ENCODE measurements around the gene PPP3CA. TPM values are rescaled to one million over a fixed set of nuclear protein-coding genes. Genes with fewer than 3 reads are reported as not detected.
"Not testable (repeated sequence)": the region's sequence is repeated elsewhere in the genome, so short reads cannot be mapped to it uniquely, and the experiment has no call there.

Gene PPP3CA
- polyA plus RNA-seq, 4 donors = 33.0 to 49.7 (median 45.2) TPM

DNA sequence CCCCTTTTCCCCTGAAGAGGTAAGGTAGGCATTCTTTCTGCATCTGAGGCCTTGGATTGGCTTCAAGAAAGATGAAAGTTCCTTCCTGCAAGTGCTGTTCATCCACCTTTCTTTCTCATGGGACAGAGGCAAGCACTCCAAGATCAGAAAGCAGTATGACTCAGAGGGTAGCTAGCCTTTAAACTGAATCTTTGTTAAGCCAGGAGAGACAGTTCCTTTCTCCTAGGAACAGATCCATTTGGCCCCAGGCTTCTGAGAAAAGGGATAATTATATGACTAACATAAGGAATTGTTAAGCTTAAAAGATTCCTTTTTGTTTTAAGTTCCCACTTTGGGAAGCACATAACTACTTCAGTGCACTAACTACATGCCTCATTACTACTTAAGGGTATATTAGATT, 192.0 kb downstream of the PPP3CA start:
- DNase-seq (ENCODE audit: low read depth in 4 of 4, low spot score in 3 of 4) = no peak

DNA sequence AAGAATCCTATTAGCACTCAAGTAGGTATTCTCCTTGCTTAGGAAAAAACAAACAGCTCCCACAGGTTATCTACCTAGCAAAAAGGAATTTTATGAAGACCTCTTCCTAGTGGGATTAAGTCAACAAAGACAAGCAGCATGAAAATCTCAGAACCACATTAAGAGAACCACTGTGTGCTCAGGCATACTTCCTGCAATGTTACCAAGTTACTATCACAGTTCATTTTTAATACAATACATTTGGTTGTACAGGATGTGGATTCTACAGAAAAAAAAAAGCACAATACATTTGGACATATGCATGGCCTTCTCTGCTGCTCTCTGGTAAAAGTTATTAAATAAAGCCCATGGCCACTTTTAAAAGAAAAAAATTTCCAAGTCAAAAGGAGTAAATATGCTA, 193.7 kb downstream of the PPP3CA start:
- DNase-seq (ENCODE audit: low read depth in 4 of 4, low spot score in 3 of 4) = no peak

DNA sequence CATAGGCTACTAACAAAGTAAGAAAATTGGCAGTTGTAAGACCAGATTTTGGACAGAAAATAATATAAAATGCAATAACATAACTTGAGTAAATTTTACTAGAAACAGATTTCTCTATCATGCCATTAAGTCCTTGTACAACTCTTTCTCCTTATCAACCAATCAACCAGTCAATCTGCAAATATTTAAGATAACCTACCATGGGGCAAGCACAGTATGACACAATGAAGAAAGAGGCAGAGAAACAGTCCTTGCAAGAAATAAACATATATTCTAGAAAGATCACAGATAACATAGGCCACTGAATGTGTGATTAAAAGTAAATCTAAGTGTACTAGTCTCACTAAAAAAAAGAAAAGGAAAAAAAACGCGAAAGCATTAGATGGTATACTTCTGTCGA, 194.8 kb downstream of the PPP3CA start:
- no peak for DNase-seq (ENCODE audit: low read depth in 4 of 4, low spot score in 3 of 4)

DNA sequence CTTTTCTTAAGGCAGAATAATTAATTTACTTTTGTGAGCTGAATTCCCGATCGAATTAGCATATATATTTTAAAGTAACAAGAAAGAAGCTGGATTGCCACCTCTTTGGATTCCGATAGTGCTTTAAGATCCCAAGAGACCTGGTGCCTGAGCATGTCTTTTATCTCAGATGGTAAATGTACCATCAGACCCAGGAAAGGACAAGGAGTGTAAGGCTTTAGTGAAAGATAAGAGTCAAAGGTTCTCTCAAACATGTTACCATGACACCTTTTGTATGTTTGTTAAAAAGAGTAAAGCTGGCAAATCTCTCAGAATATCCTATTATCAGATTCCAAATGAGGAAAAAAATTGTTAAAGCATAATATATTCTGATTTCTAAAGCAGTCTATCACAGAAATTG, 198.8 kb downstream of the PPP3CA start:
- no peak for DNase-seq (ENCODE audit: low read depth in 4 of 4, low spot score in 3 of 4)

DNA sequence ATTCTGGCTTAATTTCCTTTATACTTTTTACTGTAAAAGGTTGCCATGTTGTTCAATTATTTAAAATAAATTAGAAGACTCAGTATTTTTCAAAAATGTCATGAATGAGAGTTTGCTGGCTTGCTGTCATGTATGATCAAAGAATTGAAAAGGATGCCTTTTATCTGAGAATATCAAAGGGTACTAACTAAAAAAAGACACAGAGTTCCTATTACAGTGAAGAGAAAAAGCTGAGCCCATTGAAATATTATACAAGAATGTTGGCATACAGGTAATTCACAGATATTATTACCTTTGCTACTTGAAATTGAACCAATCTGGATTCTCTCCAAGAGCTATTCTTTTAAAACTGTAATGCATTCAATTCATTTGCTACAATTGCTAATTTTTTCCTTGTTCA, 200.0 kb downstream of the PPP3CA start:
- no peak for DNase-seq (ENCODE audit: low read depth in 4 of 4, low spot score in 3 of 4)

DNA sequence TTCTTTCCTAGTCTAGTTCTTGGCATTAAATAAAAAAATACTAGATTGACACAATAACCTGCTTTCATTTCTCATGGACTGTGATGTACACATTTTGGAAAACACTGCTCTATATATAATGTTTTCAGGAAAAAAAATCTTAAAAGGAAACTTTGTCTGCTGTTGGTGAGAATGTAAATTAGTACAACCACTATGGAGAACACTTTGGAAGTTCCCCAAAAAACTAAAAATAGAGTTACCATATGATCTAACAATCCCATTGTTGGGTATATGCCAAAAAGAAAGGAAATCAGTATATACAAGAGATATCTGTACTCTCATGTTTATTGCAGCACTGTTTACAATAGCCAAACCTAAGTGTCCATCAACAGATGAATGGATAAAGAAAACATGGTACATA, 202.3 kb downstream of the PPP3CA start:
- no peak for DNase-seq (ENCODE audit: low read depth in 4 of 4, low spot score in 3 of 4)

DNA sequence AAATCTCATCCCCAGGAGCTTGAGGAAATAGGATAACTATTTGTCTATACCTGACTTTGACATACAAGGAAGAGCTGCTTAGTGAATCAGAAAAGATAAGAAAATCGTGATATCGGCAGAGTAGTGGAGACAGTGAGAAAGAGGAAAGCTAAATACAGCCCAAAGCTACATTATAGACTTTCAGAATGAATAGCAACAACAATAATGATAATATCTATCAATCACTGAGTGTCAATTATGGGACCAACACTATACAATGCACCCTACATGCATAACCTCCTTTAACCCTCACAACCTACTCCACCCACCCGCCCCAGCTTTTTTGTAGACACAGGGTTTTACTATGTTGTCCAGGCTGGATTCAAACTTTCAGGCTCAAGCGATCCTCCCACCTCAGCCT, 205.1 kb downstream of the PPP3CA start:
- DNase-seq (ENCODE audit: low read depth in 4 of 4, low spot score in 3 of 4) = no peak

DNA sequence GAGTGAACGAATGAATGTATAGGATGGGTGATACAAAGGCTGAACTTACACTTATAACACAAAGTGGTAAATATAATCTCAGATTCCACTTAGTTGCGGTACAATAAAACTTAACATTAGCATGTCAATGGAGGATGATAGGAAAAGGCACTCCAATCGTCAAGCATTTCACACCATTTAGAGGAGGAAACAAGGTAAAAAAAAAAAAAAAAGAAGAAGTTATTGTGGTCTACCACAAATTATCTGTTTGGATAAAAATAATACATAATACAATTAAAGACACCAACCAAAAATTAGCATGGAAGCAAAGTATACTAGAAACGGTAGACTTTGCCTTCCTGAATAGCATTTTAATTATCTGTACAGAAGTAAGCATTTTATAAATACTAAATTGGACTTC, 205.5 kb downstream of the PPP3CA start:
- no peak for DNase-seq (ENCODE audit: low read depth in 4 of 4, low spot score in 3 of 4)

DNA sequence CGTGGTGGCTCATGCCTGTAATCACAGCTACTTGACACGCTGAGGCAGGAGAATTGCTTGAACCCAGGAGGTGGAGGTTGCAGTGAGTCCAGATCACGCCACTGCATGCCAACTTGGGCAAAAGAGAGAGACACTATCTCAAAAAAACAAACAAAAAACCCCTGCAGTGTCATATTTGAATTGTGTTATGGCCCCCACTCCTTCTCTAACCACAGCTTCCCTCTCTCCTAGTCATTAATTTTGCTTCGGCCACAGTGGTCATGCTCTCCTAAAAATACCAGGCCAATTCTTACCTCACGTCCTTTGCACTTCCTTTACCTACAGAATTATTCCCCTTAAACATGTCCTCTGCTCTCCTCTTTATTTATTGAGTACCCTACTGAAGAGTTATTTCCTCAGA, 206.1 kb downstream of the PPP3CA start:
- DNase-seq (ENCODE audit: low read depth in 4 of 4, low spot score in 3 of 4) = no peak

DNA sequence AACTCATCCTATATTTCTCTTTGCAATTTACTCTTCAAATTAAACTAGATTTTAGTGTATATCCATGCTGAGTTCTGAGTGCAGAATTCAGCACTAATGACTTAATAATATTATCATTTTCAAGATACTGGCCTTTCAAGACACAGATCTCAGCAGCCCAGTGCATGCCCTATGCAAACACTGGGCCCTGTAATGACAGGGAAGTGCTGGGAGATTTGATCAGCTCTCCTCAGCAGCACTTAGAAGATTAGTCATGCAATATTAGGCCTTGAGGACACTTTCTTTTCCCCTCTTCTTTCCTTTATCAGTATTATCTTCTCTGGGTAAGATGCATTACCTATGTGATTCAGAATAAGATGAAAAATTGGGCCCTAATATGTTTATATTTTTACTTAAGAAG, 207.1 kb downstream of the PPP3CA start:
- DNase-seq (ENCODE audit: low read depth in 4 of 4, low spot score in 3 of 4) = no peak

DNA sequence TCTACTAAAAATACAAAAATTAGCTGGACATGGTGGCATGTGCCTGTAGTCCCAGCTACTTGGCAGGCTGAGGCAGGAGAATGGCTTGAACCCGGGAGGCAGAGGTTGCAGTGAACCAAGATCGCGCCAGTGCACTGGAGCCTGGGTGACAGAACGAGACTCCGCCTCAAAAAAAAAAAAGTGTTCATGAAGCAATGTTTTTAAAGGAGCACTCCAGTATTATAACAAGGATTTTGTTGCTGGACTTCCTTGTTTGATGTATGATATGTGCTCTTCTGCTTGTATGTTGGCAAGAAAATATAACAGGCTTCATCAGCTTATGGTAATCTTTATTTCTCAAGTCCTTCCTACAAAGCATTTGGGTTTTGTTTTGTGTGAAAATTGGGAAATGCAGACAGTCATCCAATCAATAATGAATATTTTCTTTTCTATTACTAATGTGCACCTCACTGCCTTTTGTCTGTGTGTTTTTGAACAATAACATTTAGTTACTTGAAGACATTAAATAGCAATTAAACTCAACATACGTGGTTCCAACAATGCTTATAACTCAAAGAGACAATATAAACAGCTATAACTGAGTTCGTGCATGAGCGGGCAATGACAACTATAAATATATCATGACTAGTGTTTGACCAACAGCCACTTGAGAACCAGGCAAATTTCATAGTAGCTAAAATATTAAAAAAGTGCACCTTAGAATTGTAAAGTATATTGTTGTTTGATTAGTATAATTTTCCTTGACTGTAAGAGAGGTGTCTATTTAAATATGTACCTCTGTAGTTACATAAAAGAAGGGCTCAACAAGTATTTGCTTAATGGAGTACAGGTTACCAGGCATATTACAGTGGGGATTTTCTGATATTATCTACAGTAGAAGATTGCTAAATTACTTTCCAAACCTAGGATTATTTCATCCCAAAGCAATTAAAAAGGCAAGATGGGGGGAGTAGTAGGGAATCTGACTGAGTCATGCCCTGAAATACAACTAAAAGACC, 210.7 kb downstream of the PPP3CA start:
- no peak for DNase-seq (ENCODE audit: low read depth in 4 of 4, low spot score in 3 of 4)

DNA sequence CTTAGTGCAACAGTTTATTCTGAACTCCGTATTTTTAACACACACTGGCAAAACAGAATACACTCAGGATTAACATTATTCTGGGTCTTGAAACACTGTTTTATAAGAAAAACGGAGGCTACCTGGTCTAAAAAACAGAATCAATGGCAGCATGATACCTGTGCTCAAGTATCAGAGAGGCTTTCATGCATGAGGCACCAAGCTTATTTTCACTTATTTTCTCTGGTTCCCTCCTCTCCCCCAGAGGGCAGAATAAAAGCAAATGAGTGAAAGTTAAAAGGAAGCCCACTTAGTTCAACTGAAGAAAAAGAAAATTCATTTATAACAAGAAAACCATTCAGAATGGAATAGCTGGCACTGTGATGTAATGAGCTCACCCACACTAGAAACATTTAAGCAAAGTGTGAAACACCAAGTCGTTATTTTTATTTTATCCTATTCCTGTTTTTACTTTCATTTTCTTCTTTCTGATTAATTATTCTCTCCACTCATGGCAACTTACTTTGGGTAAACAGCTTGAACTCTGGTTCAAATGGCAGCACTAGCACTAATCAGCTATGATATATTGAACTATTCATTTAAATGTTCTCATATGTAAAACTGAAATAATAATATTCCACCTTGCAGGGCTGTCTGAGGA, 211.8 kb downstream of the PPP3CA start:
- no peak for DNase-seq (ENCODE audit: low read depth in 4 of 4, low spot score in 3 of 4)

DNA sequence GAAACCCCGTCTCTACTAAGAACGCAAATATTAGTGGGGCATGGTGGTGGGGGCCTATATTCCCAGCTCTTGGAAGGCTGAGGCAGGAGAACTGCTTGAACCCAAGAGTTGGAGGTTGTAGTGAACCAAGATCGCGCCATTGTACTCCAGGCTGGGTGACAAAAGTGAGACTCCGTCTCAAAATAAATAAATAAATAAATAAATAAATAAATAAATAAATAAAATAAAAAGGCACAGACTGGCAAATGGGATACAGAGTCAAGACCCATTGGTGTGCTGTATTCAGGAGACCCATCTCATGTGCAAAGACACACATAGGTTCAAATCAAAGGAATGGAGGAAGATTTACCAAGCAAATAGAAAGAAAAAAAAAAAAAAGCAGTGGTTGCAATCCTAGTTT, 216.3 kb downstream of the PPP3CA start:
- not testable (repeated sequence) for DNase-seq (ENCODE audit: low read depth in 4 of 4, low spot score in 3 of 4)

DNA sequence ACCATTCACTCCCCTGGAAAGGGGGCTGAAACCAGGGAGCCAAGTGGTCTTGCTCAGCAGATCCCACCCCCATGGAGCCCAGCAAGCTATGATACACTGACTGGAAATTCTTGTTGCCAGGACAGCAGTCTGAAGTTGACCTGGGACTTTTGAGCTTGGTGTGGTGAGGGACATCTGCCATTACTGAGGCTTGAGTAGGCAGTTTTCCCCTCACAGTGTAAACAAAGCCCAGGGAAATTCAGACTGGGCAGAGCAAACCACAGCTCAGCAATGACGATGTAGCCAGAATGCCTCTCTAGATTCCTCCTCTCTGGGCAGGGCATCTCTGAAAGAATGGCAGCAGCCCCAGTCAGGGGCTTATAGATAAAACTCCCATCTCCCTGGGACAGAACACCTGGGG, 218.4 kb downstream of the PPP3CA start:
- not testable (repeated sequence) for DNase-seq (ENCODE audit: low read depth in 4 of 4, low spot score in 3 of 4)

DNA sequence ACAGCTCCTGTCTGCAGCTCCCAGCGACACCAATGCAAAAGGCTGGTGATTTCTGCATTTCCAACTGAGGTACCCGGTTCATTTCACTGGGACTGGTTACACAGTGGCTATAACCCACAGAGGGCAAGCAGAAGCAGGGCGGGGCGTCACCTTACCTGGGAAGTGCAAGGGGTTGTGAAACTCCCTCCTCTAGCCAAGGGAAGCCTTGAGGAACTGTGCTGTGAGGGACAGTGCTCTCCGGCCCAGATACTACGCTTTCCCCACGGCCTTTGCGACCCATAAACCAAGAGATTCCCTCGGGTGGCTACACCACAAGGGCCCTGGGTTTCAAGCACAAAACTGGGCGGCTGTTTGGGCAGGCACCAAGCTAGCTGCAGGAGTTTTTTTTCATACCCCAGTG, 218.9 kb downstream of the PPP3CA start:
- no peak for DNase-seq (ENCODE audit: low read depth in 4 of 4, low spot score in 3 of 4)

DNA sequence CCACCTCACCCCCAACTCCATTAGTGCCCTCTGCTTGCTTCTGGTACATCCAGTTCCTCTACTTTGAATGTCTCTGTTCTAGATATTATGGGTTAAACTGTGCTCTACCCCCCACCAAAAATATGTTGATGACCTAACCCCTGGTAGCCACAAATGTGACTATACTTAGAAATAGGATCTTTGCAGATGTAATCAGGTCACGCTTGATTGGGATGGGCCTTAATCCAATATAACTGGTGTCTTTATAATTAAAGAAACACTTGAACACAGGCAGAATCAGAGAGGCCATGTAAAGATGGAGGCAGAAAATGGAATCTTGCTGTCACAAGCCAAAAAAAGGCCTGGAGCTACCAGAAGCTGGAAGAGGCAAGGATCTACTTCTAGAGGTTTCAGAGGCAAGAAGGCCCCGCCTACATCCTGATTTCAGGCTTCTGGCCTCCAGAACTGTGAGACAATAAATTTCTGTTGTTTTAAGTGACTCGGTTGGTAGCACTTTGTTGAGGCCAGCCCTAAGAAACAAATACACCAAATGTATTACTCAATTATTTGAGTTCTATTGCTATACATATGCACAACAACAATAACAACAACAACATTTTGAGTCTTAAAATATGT, 220.0 kb downstream of the PPP3CA start:
- no peak for DNase-seq (ENCODE audit: low read depth in 4 of 4, low spot score in 3 of 4)

DNA sequence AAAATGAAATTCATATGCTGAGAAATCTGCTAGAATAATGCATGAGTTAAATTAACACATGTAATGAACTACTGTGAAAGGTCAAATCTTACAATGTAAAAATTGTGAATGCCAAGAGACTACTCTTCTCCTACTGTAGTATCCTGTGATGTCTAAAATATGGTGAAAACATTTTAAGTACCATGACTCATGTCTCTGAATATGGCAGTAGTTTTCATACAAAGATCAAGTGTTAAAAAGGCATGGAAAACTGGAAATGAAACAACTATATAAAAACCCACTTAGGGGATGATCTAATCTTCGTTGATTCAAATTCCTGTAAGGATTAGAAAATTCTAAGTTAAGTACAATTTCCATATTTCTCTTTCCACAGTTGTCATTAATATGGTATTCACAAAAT, 221.3 kb downstream of the PPP3CA start:
- no peak for DNase-seq (ENCODE audit: low read depth in 4 of 4, low spot score in 3 of 4)

DNA sequence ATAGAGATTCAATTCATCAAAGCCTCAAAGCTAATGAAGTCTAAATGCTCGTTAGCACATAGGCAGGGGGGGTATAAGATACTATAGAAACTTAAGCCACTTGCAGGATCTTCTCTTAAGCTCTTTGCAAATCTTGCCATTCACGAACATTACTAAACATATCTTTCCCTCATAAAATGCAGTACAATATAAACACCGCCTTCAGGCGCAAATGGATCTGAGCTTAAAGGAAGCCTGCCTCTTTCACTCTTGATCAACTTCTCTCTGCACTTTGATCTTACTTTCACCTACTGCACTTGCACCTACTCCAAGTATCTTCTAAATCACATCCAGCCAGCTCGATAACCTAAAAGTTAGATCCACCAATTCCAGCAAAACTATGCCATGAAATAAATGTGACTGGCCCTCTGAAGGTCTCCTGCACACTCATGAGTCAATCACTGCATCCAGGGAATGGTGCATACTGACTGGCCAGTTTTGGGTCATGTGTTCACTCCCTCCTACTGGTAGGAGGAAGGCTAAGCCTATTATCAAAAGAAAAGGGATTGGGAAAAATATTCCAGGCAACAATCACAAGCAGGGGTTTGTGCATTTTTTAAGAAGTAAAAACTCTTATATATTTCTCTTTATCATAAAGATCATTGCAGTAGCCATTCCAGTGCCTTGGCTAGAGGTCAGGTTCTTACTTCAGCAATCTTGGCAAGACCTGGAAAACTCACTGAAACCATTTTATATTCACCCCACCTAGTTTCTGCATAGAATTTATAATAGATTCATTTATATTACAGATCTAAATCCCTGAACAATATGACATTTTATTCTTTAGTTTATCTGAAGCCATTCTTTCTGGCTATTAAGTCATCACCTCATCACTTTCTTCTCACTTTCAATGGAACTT, 222.0 kb downstream of the PPP3CA start:
- DNase-seq (ENCODE audit: low read depth in 4 of 4, low spot score in 3 of 4) = no peak

DNA sequence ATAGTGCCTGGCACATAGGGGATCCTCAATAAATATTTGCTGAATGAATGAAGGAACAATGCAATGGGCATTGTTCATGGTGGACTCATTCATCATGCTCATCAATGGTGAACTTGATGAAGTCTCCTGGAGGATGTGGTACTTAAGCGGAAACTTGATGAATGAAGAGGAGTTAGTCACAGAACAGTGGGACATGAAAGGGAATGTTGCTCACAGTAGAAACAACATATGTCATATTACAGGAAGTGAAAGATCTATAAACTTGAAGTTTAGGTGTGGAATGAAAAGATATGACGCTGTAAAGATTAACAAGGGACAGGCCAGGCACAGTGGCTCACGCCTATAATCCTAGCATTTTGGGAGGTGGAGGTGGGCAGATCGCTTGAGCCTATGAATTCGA, 224.1 kb downstream of the PPP3CA start:
- no peak for DNase-seq (ENCODE audit: low read depth in 4 of 4, low spot score in 3 of 4)

DNA sequence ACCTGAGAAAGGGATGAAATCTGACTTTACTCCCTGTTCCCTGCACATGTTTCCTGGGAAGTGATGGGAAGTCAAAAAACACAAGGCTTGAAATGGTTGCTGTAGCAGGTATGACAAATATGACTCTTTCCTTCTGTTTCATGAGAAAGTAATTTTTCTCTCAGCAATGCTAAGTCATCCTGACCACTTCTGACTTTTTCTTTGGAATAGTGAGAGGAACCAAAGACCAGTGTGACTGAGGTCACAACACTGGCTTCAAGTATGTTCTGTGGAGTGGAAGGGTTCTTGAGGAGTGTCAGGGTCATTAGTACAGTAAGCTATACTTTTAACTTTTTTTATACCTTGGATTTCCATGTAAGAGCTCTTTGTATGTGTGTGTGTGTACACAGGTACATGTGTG, 225.3 kb downstream of the PPP3CA start:
- DNase-seq (ENCODE audit: low read depth in 4 of 4, low spot score in 3 of 4) = no peak

DNA sequence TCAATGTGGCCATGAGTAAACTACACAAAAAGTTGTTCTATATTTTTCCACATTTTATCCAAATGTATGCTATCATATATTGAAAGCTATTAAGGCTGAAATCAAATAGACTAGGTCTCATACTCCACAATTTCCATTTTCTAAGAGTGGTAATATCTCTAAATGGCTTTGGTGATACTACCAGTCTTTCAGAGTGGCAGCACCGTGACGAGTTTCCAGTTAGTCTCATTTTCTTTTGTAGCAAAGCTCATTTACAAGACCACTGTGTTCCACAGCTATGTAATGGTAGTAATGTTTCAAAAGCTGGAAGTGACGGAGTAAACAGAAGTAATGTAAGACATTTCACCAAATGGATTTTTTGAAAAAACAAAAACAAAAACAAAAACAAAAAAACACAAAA, 228.2 kb downstream of the PPP3CA start:
- DNase-seq (ENCODE audit: low read depth in 4 of 4, low spot score in 3 of 4) = no peak
